Activated CD8-positive, alpha-beta T cell treated with anti-CD3 and anti-CD28 coated beads, Interleukin-2, amount 10 ng/mL, durations not matched to agents 7 days and 5 days (primary cell): ENCODE results near the gene SPARC. TPM values are rescaled to one million over a fixed set of nuclear protein-coding genes. Genes with fewer than 3 reads are reported as not detected.
"Not testable (repeated sequence)": the region's sequence is repeated elsewhere in the genome, so short reads cannot be mapped to it uniquely, and the experiment has no call there.

Experiments
- ATAC-seq: fragments of 150-1000 bp; cut with Tn5 transposase; one replicate; pipeline ENCODE4 v1.10.0; 2021; ENCODE audit warnings: moderate library complexity
- CTCF ChIA-PET: fragments of 350-600 bp; sonication (Branson Sonifier 250); formaldehyde crosslinking; loops from one replicate; lab custom pipeline; 2021; ENCODE audit warnings: antibody characterized with exemption; lab: Charles Lee
- POLR2A ChIA-PET: fragments of 350-600 bp; sonication (Branson Sonifier 250); formaldehyde crosslinking; loops from one replicate; lab custom pipeline; 2021; ENCODE audit warnings: antibody characterized with exemption; lab: Charles Lee
- DNase-seq: peaks from one replicate; pipeline ENCODE4 v3.0.0-alpha.2; 2020
- H3K27ac Mint-ChIP-seq: one replicate; pipeline ENCODE4 v1.8.0; 2021; ENCODE audit warnings: mild to moderate bottlenecking, mixed read lengths
- H3K27me3 Mint-ChIP-seq: one replicate; pipeline ENCODE4 v1.8.0; 2021; ENCODE audit warnings: low read depth, mixed read lengths
- H3K36me3 Mint-ChIP-seq: one replicate; pipeline ENCODE4 v1.8.0; 2021; ENCODE audit warnings: low read depth, mixed read lengths
- H3K4me1 Mint-ChIP-seq: one replicate; pipeline ENCODE4 v1.8.0; 2021; ENCODE audit warnings: low read depth, mixed read lengths
- H3K4me3 Mint-ChIP-seq: one replicate; pipeline ENCODE4 v1.8.0; 2021; ENCODE audit warnings: mild to moderate bottlenecking, mixed read lengths
- H3K9me3 Mint-ChIP-seq: one replicate; pipeline ENCODE4 v1.8.0; 2022; ENCODE audit warnings: mixed read lengths; ENCODE audit not compliant: insufficient read depth
- total RNA-seq, 2 experiments: library from RNA; stranded (reverse); gene quantifications; one replicate each; pipeline ENCODE4 v1.2.3, GENCODE V29; 2021

The SPARC gene
- total RNA-seq, 2 experiments from 2014 or later: not detected

GRCh38 chr5:151684690-151685361 is 1.9 kb downstream of the SPARC start:
- Mint-ChIP-seq H3K4me3 (no peak overlapping the region), H3K27me3 (peaks cover 35% of the 10 kb centered on the region), H3K36me3 (no peaks in the 10 kb centered on the region), H3K27ac (no peak overlapping the region), H3K9me3 (no peaks in the 10 kb centered on the region), H3K4me1 (peaks cover 8% of the 10 kb centered on the region)
- CTCF ChIA-PET: interaction anchor here (0.9 to 2.3 kb wide), 2 partner anchors 26 to 86 kb away, joined by 6 to 10 read pairs; partner anchors contain the start of gene G3BP1
- POLR2A ChIA-PET: no interaction called here
- DNase-seq: no peak
- ATAC-seq: no peak

GRCh38 chr5:151683986-151684588 is 2.6 kb downstream of the SPARC start:
- Mint-ChIP-seq H3K4me3 (no peak overlapping the region), H3K36me3 (no peaks in the 10 kb centered on the region), H3K9me3 (no peaks in the 10 kb centered on the region), H3K27ac (no peak overlapping the region), H3K4me1 (peaks cover 8% of the 10 kb centered on the region), H3K27me3 (peaks cover 35% of the 10 kb centered on the region)
- ATAC-seq (no peak), DNase-seq (no peak)
- POLR2A ChIA-PET: no interaction called here
- CTCF ChIA-PET: interaction anchor here (0.9 to 2.3 kb wide), 2 partner anchors 25 to 87 kb away, joined by 6 to 10 read pairs; partner anchors contain the start of gene G3BP1

GRCh38 chr5:151683444-151683843 is 3.3 kb downstream of the SPARC start:
- no peak for DNase-seq
- ChIA-PET CTCF (interaction anchor here (0.9 to 2.3 kb wide), 3 partner anchors 16 to 88 kb away, joined by 3 to 10 read pairs (median 6); partner anchors contain the start of gene G3BP1), POLR2A (no interaction called here)
- Mint-ChIP-seq H3K27ac (no peak overlapping the region), H3K9me3 (no peaks in the 10 kb centered on the region), H3K27me3 (peaks cover 31% of the 10 kb centered on the region), H3K4me3 (no peak overlapping the region), H3K4me1 (peaks cover 8% of the 10 kb centered on the region), H3K36me3 (no peaks in the 10 kb centered on the region)
- ATAC-seq: no peak

- DNase-seq (no peak), ATAC-seq (no peak)
- H3K9me3 Mint-ChIP-seq: no peaks in the 10 kb centered on the region
- CTCF ChIA-PET: interaction anchor here (0.9 to 2.3 kb wide), 3 partner anchors 15 to 37 kb away, joined by 3 to 10 read pairs (median 3); no protein-coding TSS in a partner anchor
- H3K27ac Mint-ChIP-seq: no peak overlapping the region
- H3K36me3 Mint-ChIP-seq: no peaks in the 10 kb centered on the region
- peaks cover 8% of the 10 kb centered on the region for H3K4me1 Mint-ChIP-seq
- no peak overlapping the region for H3K4me3 Mint-ChIP-seq
- POLR2A ChIA-PET: no interaction called here
- H3K27me3 Mint-ChIP-seq: peaks cover 28% of the 10 kb centered on the region
These were observed 3.9 kb downstream of the SPARC start for GRCh38 chr5:151682751-151683331.

- DNase-seq (no peak), ATAC-seq (no peak)
- Mint-ChIP-seq H3K9me3 (no peaks in the 10 kb centered on the region), H3K36me3 (no peaks in the 10 kb centered on the region), H3K27ac (no peak overlapping the region), H3K4me1 (peaks cover 8% of the 10 kb centered on the region), H3K27me3 (peaks cover 23% of the 10 kb centered on the region), H3K4me3 (no peak overlapping the region)
- ChIA-PET CTCF (interaction anchor here (0.9 kb wide), 1 partner anchor 38 kb away, joined by 3 read pairs; no protein-coding TSS in a partner anchor), POLR2A (no interaction called here)
These were observed 4.5 kb downstream of the SPARC start for GRCh38 chr5:151682240-151682639.

- H3K27me3 Mint-ChIP-seq: peaks cover 15% of the 10 kb centered on the region
- no peak overlapping the region for H3K27ac Mint-ChIP-seq
- ChIA-PET CTCF (no interaction called here), POLR2A (no interaction called here)
- no peak overlapping the region for H3K4me3 Mint-ChIP-seq
- no peaks in the 10 kb centered on the region for H3K36me3 Mint-ChIP-seq
- DNase-seq (no peak), ATAC-seq (no peak)
- no peaks in the 10 kb centered on the region for H3K4me1 Mint-ChIP-seq
- no peaks in the 10 kb centered on the region for H3K9me3 Mint-ChIP-seq
These were observed 5.7 kb downstream of the SPARC start for GRCh38 chr5:151680944-151681427.

GRCh38 chr5:151680156-151680505 is 6.6 kb downstream of the SPARC start:
- H3K36me3 Mint-ChIP-seq, DNase-seq, H3K27ac Mint-ChIP-seq, H3K4me3 Mint-ChIP-seq, POLR2A ChIA-PET, CTCF ChIA-PET, H3K9me3 Mint-ChIP-seq, H3K4me1 Mint-ChIP-seq, ATAC-seq: not testable (repeated sequence)
- peaks cover 13% of the 10 kb centered on the region for H3K27me3 Mint-ChIP-seq

GRCh38 chr5:151679421-151680155 is 7.1 kb downstream of the SPARC start:
- ChIA-PET POLR2A (no interaction called here), CTCF (no interaction called here)
- H3K4me3 Mint-ChIP-seq: no peak overlapping the region
- H3K9me3 Mint-ChIP-seq: no peaks in the 10 kb centered on the region
- DNase-seq (no peak), ATAC-seq (no peak)
- no peak overlapping the region for H3K27ac Mint-ChIP-seq
- H3K27me3 Mint-ChIP-seq: peaks cover 11% of the 10 kb centered on the region
- peaks cover 4% of the 10 kb centered on the region for H3K4me1 Mint-ChIP-seq
- no peaks in the 10 kb centered on the region for H3K36me3 Mint-ChIP-seq

GRCh38 chr5:151678713-151679112 is 8.0 kb downstream of the SPARC start:
- Mint-ChIP-seq H3K4me1 (peaks cover 4% of the 10 kb centered on the region), H3K27me3 (peaks cover 11% of the 10 kb centered on the region), H3K36me3 (no peaks in the 10 kb centered on the region), H3K4me3 (no peak overlapping the region), H3K27ac (no peak overlapping the region), H3K9me3 (no peaks in the 10 kb centered on the region)
- DNase-seq (no peak), ATAC-seq (no peak)
- ChIA-PET POLR2A (no interaction called here), CTCF (interaction anchor here (1.2 kb wide), 1 partner anchor 20 kb away, joined by 4 read pairs; no protein-coding TSS in a partner anchor)

GRCh38 chr5:151677776-151678545 is 8.8 kb downstream of the SPARC start:
- Mint-ChIP-seq H3K9me3 (no peaks in the 10 kb centered on the region), H3K4me3 (no peak overlapping the region), H3K36me3 (no peaks in the 10 kb centered on the region), H3K27me3 (peaks cover 6% of the 10 kb centered on the region), H3K27ac (no peak overlapping the region), H3K4me1 (peaks cover 4% of the 10 kb centered on the region)
- CTCF ChIA-PET: interaction anchor here (1.2 to 1.4 kb wide), 2 partner anchors 19 to 63 kb away, joined by 3 to 4 read pairs; no protein-coding TSS in a partner anchor
- DNase-seq (no peak), ATAC-seq (no peak)
- POLR2A ChIA-PET: no interaction called here

- Mint-ChIP-seq H3K36me3 (no peaks in the 10 kb centered on the region), H3K4me1 (peaks cover 4% of the 10 kb centered on the region), H3K27ac (no peak overlapping the region), H3K4me3 (no peak overlapping the region), H3K27me3 (peaks cover 6% of the 10 kb centered on the region), H3K9me3 (no peaks in the 10 kb centered on the region)
- CTCF ChIA-PET: interaction anchor here (1.0 to 1.4 kb wide), 3 partner anchors 10 to 65 kb away, joined by 3 read pairs; no protein-coding TSS in a partner anchor
- POLR2A ChIA-PET: no interaction called here
- ATAC-seq (no peak), DNase-seq (no peak)
These were observed 10.0 kb downstream of the SPARC start for GRCh38 chr5:151676719-151677118.
